Neural cell (in vitro differentiated cells): ENCODE measurements around the gene ANTXR1. TPM values are rescaled to one million over a fixed set of nuclear protein-coding genes. Genes with fewer than 3 reads are reported as not detected.

Experiments used
- H2AFZ ChIP-seq: fragments of 200-600, 300-800 bp; sonication (generic), shearing (Covaris generic); 2 replicates; pipeline ENCODE4 v1.6.0; 2014; ENCODE audit warnings: low read depth, mild to moderate bottlenecking, antibody characterized with exemption, low read length, moderate library complexity
- H3F3A ChIP-seq: fragments of 200-600 bp; shearing (Covaris generic); 2 replicates; pipeline ENCODE4 v1.6.1; 2016; ENCODE audit warnings: mild to moderate bottlenecking, moderate library complexity, mixed read lengths, antibody characterized with exemption, low read length; ENCODE audit not compliant: insufficient read depth, poor library complexity, severe bottlenecking
- H3K27ac ChIP-seq: fragments of 200-600, 300-800 bp; sonication (generic), shearing (Covaris generic); 2 replicates; pipeline ENCODE4 v1.5.1; 2014; ENCODE audit warnings: mild to moderate bottlenecking, low read length, moderate library complexity
- H3K27me3 ChIP-seq: fragments of 300-800, 200-600 bp; sonication (generic), shearing (Covaris generic); 2 replicates; pipeline ENCODE4 v1.6.0; 2014; ENCODE audit warnings: mild to moderate bottlenecking, low read depth, low read length, moderate library complexity; ENCODE audit not compliant: insufficient read depth
- H3K36me3 ChIP-seq: fragments of 300-800, 200-600 bp; sonication (generic), shearing (Covaris generic); 2 replicates; pipeline ENCODE4 v1.5.1; 2014; ENCODE audit warnings: mild to moderate bottlenecking, antibody characterized with exemption, low read length, moderate library complexity; ENCODE audit not compliant: insufficient read depth
- H3K4me2 ChIP-seq: fragments of 300-800, 200-600 bp; sonication (generic), shearing (Covaris generic); 2 replicates; pipeline ENCODE4 v1.6.0; 2014; ENCODE audit warnings: mild to moderate bottlenecking, low read length
- H3K4me3 ChIP-seq: fragments of 300-800, 200-600 bp; sonication (generic), shearing (Covaris generic); 2 replicates; pipeline ENCODE4 v1.5.1; 2014; ENCODE audit warnings: mild to moderate bottlenecking, low read length, moderate library complexity
- H3K79me2 ChIP-seq: fragments of 200-600 bp; shearing (Covaris generic); replicated peaks from 2 replicates; pipeline ENCODE4 v1.6.0; 2014; ENCODE audit warnings: mild to moderate bottlenecking, low read length, moderate library complexity; ENCODE audit not compliant: insufficient read depth
- H3K9ac ChIP-seq: fragments of 300-800, 200-600 bp; sonication (generic), shearing (Covaris generic); 2 replicates; pipeline ENCODE4 v1.6.1; 2016; ENCODE audit warnings: mild to moderate bottlenecking, low read length, mixed read lengths
- H3K9me2 ChIP-seq: fragments of 200-600 bp; shearing (Covaris generic); 2 replicates; pipeline ENCODE4 v1.6.1; 2016; ENCODE audit warnings: mild to moderate bottlenecking, low read length, mixed read lengths; ENCODE audit not compliant: insufficient read depth
- H3K9me3 ChIP-seq: fragments of 200-600, 300-800 bp; sonication (generic), shearing (Covaris generic); 2 replicates; pipeline ENCODE4 v1.6.1; 2016; ENCODE audit warnings: mild to moderate bottlenecking, mixed run types, low read length, moderate library complexity, mixed read lengths
- H4K20me1 ChIP-seq: fragments of 200-600 bp; shearing (Covaris generic); 2 replicates; pipeline ENCODE4 v1.6.1; 2016; ENCODE audit warnings: mild to moderate bottlenecking, mixed run types; ENCODE audit not compliant: insufficient read depth
- EP300 ChIP-seq: fragments of 450-650 bp; conservative IDR thresholded peaks from 2 replicates; pipeline ENCODE4 v1.6.1; 2014; ENCODE audit warnings: antibody characterized with exemption, mild to moderate bottlenecking, moderate library complexity; ENCODE audit not compliant: poor library complexity, severe bottlenecking
- EZH2 ChIP-seq: fragments of 200-600, 300-800 bp; shearing (Covaris generic), sonication (generic); IDR thresholded peaks from 2 replicates; pipeline ENCODE4 v1.6.1; 2014; ENCODE audit warnings: antibody characterized with exemption, low read length, borderline replicate concordance, mild to moderate bottlenecking; ENCODE audit not compliant: insufficient read depth, poor library complexity, severe bottlenecking
- MXI1 ChIP-seq: fragments of 450-650 bp; conservative IDR thresholded peaks from 2 replicates; pipeline ENCODE4 v1.6.1; 2014; ENCODE audit warnings: antibody characterized with exemption, mild to moderate bottlenecking; ENCODE audit not compliant: poor library complexity, severe bottlenecking
- POLR2AphosphoS5 ChIP-seq: IDR thresholded peaks from 2 replicates; pipeline ENCODE4 v1.6.1; 2012
- RAD21 ChIP-seq: fragments of 450-650 bp; conservative IDR thresholded peaks from 2 replicates; pipeline ENCODE4 v1.6.1; 2014; ENCODE audit warnings: antibody characterized with exemption, mild to moderate bottlenecking, moderate library complexity
- SMC3 ChIP-seq: fragments of 450-650 bp; conservative IDR thresholded peaks from 2 replicates; pipeline ENCODE4 v1.6.1; 2014; ENCODE audit warnings: antibody characterized with exemption, mild to moderate bottlenecking, moderate library complexity; ENCODE audit not compliant: poor library complexity
- TAF1 ChIP-seq: IDR thresholded peaks from 2 replicates; pipeline ENCODE4 v1.6.1; 2012; ENCODE audit warnings: low read depth
- polyA plus RNA-seq: library from polyadenylated mRNA; depleted of rRNA; stranded (reverse); fragments of >200 nt; gene quantifications from 2 replicates; pipeline ENCODE4 v1.2.3, GENCODE V29; 2014
- TF ChIP-seq, protein P1 (sequence below): IDR thresholded peaks from 2 replicates; pipeline ENCODE4 v1.6.1; 2012; ENCODE audit warnings: borderline replicate concordance
- TF ChIP-seq, protein P2 (sequence below): fragments of 450-650 bp; IDR thresholded peaks from 2 replicates; pipeline ENCODE4 v1.5.1; 2014; ENCODE audit warnings: antibody characterized with exemption, mild to moderate bottlenecking, moderate library complexity; ENCODE audit not compliant: poor library complexity, severe bottlenecking

Gene ANTXR1
- polyA plus RNA-seq, 1 donor from 2014 or later, result 4.9 TPM

DNA sequence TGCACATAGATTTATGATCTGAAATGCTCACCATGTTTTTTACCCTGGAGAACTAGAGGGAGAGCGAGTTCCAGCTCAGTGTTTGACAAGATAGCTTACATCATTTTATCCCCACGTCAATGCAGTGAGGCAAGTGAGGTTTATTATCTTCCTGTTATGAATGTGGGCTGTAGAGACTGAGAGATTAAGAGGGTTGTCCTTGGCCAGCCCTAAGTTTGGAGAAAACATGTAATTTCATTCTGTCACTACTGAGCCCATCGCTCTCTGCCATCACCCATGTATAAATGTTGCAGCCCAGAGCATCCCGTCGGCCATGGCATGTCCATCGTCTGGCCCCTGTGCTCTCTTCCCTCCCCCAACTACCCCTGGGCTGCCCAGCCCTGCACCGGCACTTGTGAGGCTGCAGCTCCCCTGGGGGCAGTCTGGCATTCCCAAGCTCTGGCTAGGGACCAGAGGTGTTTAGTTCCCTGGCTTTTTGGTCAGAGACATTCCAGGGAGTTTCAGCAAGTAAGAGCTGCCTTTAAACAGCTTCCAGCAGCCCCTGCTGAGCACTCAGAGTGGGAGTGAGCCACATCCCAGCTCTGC is 136.7 kb downstream of the ANTXR1 start:
- Histone ChIP-seq H3K9me2 (no peaks in the 10 kb centered on the region), H3K27ac (no peak overlapping the region), H3K27me3 (no peaks in the 10 kb centered on the region), H3K4me2 (no peak overlapping the region), H4K20me1 (no peaks in the 10 kb centered on the region), H3K79me2 (no peaks in the 10 kb centered on the region), H3K36me3 (no peaks in the 10 kb centered on the region), H3F3A (no peaks in the 10 kb centered on the region), H3K9ac (no peak overlapping the region), H3K4me3 (no peak overlapping the region), H2AFZ (no peak overlapping the region), H3K9me3 (no peaks in the 10 kb centered on the region)
- TF ChIP-seq POLR2AphosphoS5 (no peak), EZH2 (no peak), MXI1 (no peak), SMC3 (no peak), TAF1 (no peak)
- TF ChIP-seq, protein P1, sequence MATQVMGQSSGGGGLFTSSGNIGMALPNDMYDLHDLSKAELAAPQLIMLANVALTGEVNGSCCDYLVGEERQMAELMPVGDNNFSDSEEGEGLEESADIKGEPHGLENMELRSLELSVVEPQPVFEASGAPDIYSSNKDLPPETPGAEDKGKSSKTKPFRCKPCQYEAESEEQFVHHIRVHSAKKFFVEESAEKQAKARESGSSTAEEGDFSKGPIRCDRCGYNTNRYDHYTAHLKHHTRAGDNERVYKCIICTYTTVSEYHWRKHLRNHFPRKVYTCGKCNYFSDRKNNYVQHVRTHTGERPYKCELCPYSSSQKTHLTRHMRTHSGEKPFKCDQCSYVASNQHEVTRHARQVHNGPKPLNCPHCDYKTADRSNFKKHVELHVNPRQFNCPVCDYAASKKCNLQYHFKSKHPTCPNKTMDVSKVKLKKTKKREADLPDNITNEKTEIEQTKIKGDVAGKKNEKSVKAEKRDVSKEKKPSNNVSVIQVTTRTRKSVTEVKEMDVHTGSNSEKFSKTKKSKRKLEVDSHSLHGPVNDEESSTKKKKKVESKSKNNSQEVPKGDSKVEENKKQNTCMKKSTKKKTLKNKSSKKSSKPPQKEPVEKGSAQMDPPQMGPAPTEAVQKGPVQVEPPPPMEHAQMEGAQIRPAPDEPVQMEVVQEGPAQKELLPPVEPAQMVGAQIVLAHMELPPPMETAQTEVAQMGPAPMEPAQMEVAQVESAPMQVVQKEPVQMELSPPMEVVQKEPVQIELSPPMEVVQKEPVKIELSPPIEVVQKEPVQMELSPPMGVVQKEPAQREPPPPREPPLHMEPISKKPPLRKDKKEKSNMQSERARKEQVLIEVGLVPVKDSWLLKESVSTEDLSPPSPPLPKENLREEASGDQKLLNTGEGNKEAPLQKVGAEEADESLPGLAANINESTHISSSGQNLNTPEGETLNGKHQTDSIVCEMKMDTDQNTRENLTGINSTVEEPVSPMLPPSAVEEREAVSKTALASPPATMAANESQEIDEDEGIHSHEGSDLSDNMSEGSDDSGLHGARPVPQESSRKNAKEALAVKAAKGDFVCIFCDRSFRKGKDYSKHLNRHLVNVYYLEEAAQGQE, result no peak

DNA sequence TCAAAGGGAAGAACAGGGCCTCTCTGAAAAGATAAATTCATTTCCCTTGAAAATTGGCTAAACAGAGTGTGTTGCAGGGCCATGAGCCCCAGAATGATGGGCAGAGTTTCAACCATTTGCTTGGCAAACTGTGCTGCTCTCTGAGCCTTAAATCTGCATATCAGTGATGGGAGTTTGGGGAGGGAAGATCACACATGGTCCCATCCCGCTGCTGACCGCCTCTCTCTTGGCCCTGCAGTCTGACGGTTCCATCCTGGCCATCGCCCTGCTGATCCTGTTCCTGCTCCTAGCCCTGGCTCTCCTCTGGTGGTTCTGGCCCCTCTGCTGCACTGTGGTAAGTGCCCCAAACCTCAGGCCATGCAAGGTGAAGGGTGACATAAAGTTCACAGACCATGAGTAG is 139.0 kb downstream of the ANTXR1 start:
- no peaks in the 10 kb centered on the region for H3K36me3 ChIP-seq
- no peaks in the 10 kb centered on the region for H3K27me3 ChIP-seq
- no peaks in the 10 kb centered on the region for H3K9me3 ChIP-seq
- H3F3A ChIP-seq, result no peaks in the 10 kb centered on the region
- H3K9ac ChIP-seq, result no peak overlapping the region
- no peak overlapping the region for H2AFZ ChIP-seq
- H3K9me2 ChIP-seq, result no peaks in the 10 kb centered on the region
- H3K27ac ChIP-seq, result no peak overlapping the region
- no peak for TF ChIP-seq EP300
- no peak for TF ChIP-seq POLR2AphosphoS5
- no peak for TF ChIP-seq TAF1
- no peak for TF ChIP-seq MXI1
- TF ChIP-seq, protein P1, result no peak
- TF ChIP-seq EZH2, result no peak
- TF ChIP-seq, protein P2, sequence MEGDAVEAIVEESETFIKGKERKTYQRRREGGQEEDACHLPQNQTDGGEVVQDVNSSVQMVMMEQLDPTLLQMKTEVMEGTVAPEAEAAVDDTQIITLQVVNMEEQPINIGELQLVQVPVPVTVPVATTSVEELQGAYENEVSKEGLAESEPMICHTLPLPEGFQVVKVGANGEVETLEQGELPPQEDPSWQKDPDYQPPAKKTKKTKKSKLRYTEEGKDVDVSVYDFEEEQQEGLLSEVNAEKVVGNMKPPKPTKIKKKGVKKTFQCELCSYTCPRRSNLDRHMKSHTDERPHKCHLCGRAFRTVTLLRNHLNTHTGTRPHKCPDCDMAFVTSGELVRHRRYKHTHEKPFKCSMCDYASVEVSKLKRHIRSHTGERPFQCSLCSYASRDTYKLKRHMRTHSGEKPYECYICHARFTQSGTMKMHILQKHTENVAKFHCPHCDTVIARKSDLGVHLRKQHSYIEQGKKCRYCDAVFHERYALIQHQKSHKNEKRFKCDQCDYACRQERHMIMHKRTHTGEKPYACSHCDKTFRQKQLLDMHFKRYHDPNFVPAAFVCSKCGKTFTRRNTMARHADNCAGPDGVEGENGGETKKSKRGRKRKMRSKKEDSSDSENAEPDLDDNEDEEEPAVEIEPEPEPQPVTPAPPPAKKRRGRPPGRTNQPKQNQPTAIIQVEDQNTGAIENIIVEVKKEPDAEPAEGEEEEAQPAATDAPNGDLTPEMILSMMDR, result no peak
- no peak for TF ChIP-seq RAD21
- TF ChIP-seq SMC3, result no peak
- H3K4me3 ChIP-seq, result no peak overlapping the region
- no peaks in the 10 kb centered on the region for H4K20me1 ChIP-seq
- H3K4me2 ChIP-seq, result no peak overlapping the region
- H3K79me2 ChIP-seq, result no peaks in the 10 kb centered on the region
